Measurements from ENCODE around the gene FOXP2. TPM values are rescaled to one million over a fixed set of nuclear protein-coding genes. Genes with fewer than 3 reads are reported as not detected.

FOXP2 gene
- total and polyA plus RNA-seq, 2 of the 4 experiments (the other 2 are of a cell fraction): 0.89 to 1.1 TPM

GRCh38 chr7:114588506-114588905 is 173.9 kb downstream of the FOXP2 start:
- WGBS, 2 experiments (ENCODE audit: extremely low coverage in 2 of 2, insufficient read length in 1 of 2): no CpG with 5 or more reads among the region's 1 CpG
- intact Hi-C loops (cut with micrococcal nuclease) (no loop called here), in situ Hi-C loops (cut with MboI; ENCODE audit: low sequenced_read_pairs) (no loop called here), dilution Hi-C loops (cut with HindIII; ENCODE audit: low sequenced_read_pairs, unreplicated experiment) (no loop called here)
- TF ChIP-seq MAZ (IDR thresholded peaks at IDR 0.05; ENCODE audit: borderline replicate concordance, low read depth, low read length): no peak
- no peak for TF ChIP-seq CEBPB (IDR thresholded peaks at IDR 0.05; ENCODE audit: low read depth, low read length)
- no peak for TF ChIP-seq RFX5 (IDR thresholded peaks at IDR 0.05; ENCODE audit: low read depth, low read length)
- no peak for TF ChIP-seq RAD21 (IDR thresholded peaks at IDR 0.05; ENCODE audit: low read length)
- no peak for TF ChIP-seq NFE2L2 (IDR thresholded peaks at IDR 0.05; ENCODE audit: low read depth, low read length)
- DNase-seq: no peak
- ChIA-PET POLR2A (ENCODE audit: unreplicated experiment) (no interaction called here), CTCF (no interaction called here)
- no peak overlapping the region for H3K4ac ChIP-seq (ENCODE audit: low read depth, low read length)
- no peaks in the 10 kb centered on the region for H3K4me1 ChIP-seq (ENCODE audit: control insufficient read depth, insufficient read depth, low read length)
- H3K27me3 ChIP-seq (ENCODE audit: control insufficient read depth, insufficient read depth, low read length): no peaks in the 10 kb centered on the region
- H3K9me1 ChIP-seq (ENCODE audit: insufficient read depth, low read length): no peaks in the 10 kb centered on the region
- no peaks in the 10 kb centered on the region for H3K9me3 ChIP-seq (ENCODE audit: control insufficient read depth, insufficient read depth, low read length)
- H3K9ac ChIP-seq (ENCODE audit: low read depth, low read length): no peak overlapping the region
- H2BK120ac ChIP-seq (ENCODE audit: low read depth, low read length): no peak overlapping the region
- no peak overlapping the region for H3K4me2 ChIP-seq (ENCODE audit: low read depth, low read length)
- no peak overlapping the region for H2BK20ac ChIP-seq (ENCODE audit: low read depth, low read length)
- H4K20me1 ChIP-seq (ENCODE audit: insufficient read depth, low read length): no peaks in the 10 kb centered on the region
- no peak for ATAC-seq (ENCODE audit: low read depth)
- H3K18ac ChIP-seq (ENCODE audit: low read depth, low read length): no peak overlapping the region
- no TSS peak for BruUV-seq (replicated peaks)
- no peaks in the 10 kb centered on the region for H3K36me3 ChIP-seq (ENCODE audit: control insufficient read depth, insufficient read depth, low read length)
- no peak overlapping the region for H2BK15ac ChIP-seq (ENCODE audit: low read depth, low read length)
- H3K4me3 ChIP-seq (ENCODE audit: insufficient read depth, low read depth, low read length): no peak overlapping the region
- H3K56ac ChIP-seq (ENCODE audit: extremely low read depth, insufficient read depth, low read length): no peak overlapping the region
- H2BK5ac ChIP-seq (ENCODE audit: low read depth, low read length, poor library complexity, severe bottlenecking): no peak overlapping the region
- H2AFZ ChIP-seq (replicated peaks; ENCODE audit: low read length, poor library complexity): no peak overlapping the region
- no peak overlapping the region for H4K8ac ChIP-seq (ENCODE audit: low read depth in 2 of 2, low read length in 2 of 2)
- H2AK5ac ChIP-seq (ENCODE audit: low read depth, low read length): no peak overlapping the region
- no peak overlapping the region for H4K5ac ChIP-seq (ENCODE audit: low read depth, low read length)
- H3K79me1 ChIP-seq (ENCODE audit: low read depth in 1 of 2, low read length in 2 of 2): no peaks in the 10 kb centered on the region
- no peak overlapping the region for H2AK9ac ChIP-seq (replicated peaks; ENCODE audit: low read depth, low read length, poor library complexity)
- no peak overlapping the region for H3K27ac ChIP-seq (ENCODE audit: insufficient read depth, low read length)
- H3K23ac ChIP-seq (ENCODE audit: low read depth, low read length): no peak overlapping the region
- H3K14ac ChIP-seq (replicated peaks; ENCODE audit: low read depth, low read length): no peak overlapping the region
- H4K91ac ChIP-seq (ENCODE audit: insufficient read depth, low read depth, low read length): no peak overlapping the region

Data from IMR-90 (cell line).